ENCODE measurements around the gene PNPLA8.

Gene PNPLA8

DNA sequence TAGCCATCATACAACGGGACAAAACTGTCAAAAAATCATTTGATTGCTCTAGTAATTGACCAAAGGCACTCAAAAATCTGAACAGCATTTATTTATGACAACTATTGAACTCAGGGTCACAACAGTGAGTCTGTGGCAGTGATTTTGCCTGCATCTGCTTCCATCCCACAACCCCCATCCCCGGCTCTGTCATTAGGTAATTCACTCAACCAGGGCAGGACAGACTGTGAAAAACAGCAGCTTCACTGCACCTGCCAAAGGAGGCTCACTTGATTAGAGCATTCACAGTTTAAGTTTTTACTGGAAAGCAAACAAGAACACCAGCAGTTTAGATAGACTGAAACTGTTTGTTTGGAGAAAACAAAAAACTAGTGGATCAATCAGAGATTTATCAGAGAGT is 91.9 kb downstream of the PNPLA8 start:
- peak in 2 of 3 experiments; percentile 31 to 79 for DNase-seq

DNA sequence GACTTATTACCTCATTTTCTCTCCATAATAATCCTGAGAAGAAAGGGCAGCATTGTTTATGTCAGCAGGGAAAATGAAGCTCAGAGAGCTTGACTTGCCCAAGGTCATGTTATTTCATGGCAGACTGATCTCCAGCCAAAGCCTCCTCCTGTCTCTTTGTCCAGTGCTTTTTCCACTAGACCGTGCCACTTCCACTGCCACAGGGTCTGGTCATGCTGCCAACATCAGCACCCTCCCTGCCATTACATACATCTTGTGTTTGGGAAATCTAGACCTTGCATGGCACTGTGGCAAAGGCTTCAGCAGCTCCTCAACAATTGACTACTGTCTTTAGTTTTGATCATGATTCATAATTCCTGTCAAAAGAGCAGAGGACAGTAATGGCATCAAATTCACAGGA is 94.8 kb downstream of the PNPLA8 start:
- DNase-seq, result no peak

DNA sequence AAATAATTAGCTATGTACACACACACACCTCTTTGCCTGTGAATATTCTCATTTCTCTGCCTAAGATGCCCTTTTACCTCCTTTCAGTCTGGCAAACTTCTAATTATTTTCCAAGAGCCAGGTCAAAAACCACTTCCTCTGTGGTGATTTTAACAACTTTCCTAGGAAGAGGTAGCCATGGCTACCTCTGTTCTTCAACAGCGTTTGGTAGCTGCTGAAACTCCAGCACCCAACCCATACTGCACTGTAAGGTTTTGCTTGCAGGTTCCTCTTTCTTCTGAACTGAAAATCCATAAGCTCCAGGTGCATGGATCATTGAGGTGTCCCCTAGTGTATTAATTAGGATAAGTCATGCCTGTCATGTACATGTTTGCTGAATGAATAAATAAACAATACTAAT is 95.3 kb downstream of the PNPLA8 start:
- DNase-seq, result peak in 1 of 3 experiments; percentile 28

DNA sequence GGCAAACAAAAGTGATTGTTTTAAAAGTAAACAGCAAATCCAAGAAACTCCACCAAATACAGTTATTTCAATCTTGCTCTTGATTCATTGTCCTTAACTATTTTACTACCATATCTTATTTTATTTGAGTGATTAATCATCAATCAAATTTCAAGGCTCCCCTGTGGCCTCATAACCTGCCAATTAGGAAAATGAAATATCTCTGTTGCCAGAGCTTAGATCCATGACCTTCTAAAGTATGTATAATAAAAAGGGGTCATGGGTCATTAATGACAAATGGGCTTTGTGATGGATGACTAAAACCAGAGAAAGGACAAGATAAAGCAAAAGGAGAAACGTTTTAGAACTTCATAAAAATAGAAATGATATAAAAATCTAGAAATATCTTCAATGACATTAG is 98.2 kb downstream of the PNPLA8 start:
- DNase-seq, result peak in 1 of 3 experiments; percentile 35

DNA sequence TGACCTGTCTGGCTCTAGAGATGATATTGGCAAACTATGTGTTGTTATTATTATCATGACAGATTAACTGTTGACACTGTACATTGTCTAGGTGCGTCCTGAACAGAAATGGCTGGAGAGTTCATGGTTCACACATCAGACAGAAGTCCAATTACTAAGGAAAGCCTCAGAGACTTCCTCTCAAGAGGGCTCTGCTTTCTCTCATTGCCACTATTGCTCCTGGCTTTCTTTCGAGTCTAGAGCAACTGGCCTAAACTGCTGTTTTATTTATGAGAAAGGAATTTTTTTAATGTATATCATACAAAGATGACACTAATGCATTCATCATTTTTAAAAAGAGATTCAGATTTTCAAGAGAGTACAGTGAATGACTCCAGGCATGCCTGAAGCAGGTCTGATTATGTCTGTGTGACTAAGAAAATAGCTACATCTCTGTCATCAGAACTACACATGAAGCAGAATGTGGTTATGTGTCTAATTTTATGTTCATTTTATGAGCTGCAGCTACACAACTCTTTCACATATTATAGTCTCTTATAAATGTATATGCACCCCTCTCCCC is 100.1 kb downstream of the PNPLA8 start:
- peak in 1 of 3 experiments; percentile 41 for DNase-seq

DNA sequence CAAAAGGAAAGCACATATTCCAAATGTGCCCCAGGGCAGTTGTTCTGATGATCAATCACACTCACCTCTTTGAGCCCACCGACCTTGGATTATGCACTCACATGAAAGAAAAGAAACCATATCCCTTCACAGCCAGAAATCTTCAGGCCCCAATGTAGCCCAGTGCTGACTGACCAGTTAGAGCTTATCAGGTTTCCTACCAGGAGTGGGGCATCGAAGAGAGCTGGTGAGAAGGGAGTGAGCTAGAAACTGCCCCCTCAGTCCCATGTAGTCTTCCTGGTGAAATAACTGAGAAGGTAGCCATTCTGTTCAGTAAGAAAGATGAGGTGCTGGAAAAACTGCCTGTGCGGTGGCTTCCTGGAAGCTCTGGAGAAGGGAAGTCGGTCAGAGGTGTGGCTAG is 101.9 kb downstream of the PNPLA8 start:
- no peak for DNase-seq

DNA sequence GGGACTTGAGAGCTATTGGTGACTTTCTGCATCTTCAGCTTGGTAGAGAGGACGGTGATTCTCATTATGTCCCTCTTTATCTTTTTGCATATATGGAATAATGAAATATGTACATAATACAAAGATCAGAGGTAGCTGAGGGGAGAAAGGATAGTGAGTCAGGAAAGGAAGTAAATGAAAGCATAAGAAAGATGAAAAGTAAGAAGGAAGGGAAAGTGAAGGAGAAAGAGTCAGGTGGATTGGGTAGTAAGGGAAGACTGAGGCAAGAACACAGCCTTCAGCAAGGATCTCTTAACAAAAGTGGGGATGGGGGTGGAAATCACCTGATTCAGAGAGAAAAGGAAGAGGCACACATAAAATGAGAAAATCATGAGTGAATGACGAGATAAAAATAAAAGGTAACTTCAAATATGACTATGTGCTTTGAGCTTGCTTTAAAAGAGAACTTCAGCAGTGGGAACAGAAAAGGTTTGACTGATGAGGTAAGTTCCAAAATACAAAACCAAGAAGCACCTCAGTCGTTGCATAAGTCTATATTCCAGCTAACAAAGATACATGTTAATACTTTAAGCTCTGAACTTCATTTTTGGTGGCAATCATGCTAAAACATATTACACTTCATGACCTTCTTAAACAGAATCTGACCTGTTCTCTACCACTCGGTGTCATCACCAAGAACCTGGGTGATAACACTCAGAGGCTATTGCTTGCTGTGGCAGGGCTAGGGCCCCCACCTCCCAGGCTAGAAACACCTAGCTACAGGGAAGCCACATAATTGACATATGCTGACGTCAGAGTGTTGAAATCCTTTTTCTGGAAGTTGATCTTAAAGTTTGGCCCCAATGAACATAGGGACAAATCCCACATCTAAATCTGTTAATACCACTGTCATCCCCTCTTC is 102.6 kb downstream of the PNPLA8 start:
- no peak for DNase-seq

DNA sequence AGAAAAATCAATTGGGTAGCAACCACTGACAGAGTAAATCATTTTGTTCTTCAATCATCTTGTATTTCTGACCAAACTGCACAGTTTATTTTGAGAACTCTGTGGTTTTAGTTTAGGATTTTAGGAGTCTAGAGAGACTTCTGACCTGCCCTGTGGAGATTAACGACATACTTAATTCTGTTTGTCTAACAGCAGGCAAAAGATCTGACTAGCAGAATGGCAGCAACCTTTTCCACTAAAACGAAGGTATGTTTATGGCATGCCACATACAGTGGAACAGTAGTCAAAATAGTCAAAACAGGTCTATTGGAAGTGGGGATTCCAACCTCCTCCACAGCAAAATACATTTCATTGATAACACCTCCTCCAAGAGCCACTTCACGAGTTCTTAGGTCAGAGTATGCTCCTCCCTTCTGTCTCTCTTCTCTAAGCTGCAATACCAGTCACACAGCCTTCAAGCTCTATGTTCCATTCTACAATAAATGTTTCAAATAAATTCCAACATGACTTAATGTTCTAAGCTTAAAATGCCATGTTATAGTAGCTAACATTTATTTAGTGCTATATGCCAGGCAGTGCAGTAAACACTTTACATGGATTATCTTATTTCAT is 104.1 kb downstream of the PNPLA8 start:
- DNase-seq, result peak in 1 of 3 experiments; percentile 54
